ENCODE data around the gene TSPAN12.
"Not testable (repeated sequence)": the region's sequence is repeated elsewhere in the genome, so short reads cannot be mapped to it uniquely, and the experiment has no call there.

Gene TSPAN12

DNA sequence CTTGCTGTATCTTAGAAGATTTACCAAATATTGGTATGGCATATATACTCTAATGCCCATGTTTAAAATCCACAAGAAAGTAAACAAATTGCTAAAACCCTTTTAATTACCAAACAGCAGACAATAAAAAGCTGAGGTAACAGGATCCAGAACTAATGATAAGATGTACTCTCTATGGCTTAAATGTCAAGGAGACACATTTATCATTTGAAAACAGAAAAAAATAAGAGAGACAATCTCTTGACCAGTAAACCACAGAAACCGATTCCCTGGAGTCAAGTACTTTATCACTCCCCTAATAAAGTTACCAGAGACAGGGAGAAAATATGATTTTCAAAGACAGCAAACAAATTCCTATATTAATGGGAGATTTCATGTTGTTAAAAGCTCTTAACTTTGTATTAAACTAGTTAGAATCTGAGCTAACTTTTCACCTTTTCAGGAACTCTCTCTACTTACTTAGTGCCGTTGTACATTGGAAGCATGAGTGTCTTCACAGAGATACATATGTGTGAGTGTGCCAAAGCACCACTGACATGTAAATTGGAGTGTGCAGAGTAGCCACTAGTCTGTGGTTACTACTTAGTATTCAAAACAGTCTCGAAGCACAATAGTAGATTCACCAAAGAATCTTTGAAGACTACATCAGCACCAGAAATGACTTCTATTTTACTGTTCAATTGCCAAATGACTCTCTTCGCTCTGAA lies 44.2 kb downstream of the TSPAN12 start:
- intact Hi-C loops (cut with DNase I), result no loop called here
- DNase-seq, result no peak

DNA sequence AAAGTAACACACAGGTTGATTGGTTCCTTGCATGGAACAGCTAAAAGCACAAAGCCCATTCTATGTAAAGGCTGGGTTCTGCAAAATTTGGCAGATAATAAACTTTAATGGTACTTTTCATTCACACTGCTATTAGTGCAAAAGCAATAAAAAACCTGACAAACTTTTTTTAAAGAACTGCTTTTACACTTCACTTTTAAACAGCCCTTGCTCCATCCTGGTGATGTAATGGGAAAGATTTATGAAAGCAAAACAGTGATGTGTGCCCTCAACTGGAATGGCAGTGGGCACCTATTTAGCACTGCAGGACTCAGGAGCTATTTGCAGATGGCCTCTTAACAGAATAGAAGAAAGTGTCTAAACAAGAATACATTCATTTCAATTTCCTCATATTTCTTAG lies 44.9 kb downstream of the TSPAN12 start:
- intact Hi-C loops (cut with DNase I), result no loop called here
- DNase-seq, result no peak

DNA sequence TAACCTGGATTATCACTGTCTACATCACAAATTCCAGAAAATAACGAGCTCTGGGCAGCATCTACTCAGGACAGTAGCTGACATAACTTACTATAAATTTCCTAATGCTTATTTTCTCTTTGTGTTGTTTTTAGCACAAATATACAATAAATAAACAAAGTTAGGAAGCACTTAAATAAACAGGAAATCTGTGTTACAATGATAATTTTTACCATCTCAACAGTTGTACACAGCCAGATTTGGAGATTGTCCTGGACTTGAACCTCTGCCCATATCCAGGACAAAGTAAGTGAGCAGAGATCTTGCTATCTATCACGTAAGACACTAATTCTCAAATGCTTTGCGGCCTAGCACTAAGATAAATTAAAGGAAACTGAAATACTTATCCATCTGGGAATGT lies 48.7 kb downstream of the TSPAN12 start:
- intact Hi-C loops (cut with DNase I), result loop anchor here (10.0 kb wide), 1 partner anchor 276 kb away; no protein-coding TSS in a partner anchor
- no peak for DNase-seq

DNA sequence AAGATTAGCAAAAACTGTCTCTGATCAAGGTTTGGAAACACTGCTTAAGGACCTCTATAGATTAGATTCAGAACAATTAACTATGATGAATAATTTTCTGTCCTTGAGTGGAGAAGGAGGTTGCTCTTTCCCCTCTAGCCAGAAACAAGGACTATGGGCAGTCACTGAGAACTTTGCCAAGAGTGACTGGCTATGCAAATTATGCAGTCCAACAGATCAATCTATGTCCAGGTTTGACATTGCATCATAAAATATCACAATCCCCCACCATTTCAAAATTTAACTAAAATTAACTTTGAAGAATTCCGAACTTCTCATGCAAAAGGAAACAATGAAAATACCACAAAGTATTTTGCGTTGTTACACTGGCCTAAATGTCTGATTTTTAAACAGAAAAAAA lies 50.6 kb downstream of the TSPAN12 start:
- intact Hi-C loops (cut with DNase I), result loop anchor here (10.0 kb wide), 1 partner anchor 277 kb away; no protein-coding TSS in a partner anchor
- no peak for DNase-seq

DNA sequence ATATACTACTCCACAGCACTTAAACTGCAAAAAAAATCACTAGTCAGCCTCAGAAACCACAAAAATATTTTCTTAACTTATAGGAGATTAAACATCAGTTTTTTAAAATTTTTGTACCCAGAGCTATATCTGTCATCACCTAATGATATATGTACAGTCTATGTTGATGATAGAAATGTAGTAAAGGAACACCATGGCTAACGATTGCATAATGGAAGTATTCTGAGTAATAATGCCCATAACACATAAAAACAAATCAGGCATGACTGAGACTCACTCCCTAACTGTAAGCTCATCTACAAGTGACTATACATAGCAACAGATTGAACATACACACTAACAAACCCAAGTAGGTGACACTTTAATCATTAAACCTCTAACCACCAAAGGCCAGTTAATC lies 51.3 kb downstream of the TSPAN12 start:
- DNase-seq, result no peak
- intact Hi-C loops (cut with DNase I), result loop anchor here (10.0 kb wide), 1 partner anchor 278 kb away; no protein-coding TSS in a partner anchor

DNA sequence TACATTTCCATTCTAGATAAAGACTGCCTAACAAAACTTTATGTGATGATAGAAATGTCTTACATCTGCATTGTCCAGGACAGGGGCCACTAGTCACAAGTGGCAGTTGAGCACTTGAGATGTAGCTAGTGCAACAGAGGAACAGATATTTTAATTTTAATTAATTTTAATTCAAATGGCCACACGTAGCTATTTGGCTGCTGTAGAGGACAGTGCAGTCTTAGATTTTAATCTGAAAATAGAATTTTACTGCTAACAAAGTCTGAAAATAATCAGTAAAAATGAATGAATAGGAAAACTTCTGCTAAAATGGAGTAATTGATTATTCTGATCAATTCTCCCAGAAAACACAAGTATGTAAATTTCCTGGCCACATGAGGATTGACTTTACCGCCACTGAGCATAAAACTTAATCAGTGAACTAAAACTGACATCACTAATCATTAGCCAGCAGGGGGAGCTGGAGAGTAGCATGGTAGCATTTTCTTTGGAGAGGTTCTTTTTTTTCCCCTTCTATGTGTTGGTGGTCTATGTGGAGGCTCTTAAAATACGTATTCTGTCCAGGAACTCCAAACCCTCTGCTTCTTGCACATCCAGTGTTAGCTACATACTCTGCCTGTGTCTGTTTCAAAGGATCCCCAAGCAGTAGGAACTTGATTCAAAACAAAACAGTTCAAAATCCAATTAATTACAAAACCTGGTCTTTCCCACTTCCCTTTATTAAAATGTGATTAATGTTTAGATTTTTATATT lies 52.1 kb downstream of the TSPAN12 start:
- intact Hi-C loops (cut with DNase I), result loop anchor here (10.0 kb wide), 1 partner anchor 279 kb away; no protein-coding TSS in a partner anchor
- peak in 36 of 42 donors; percentile 7 to 85 (median 54) for DNase-seq

DNA sequence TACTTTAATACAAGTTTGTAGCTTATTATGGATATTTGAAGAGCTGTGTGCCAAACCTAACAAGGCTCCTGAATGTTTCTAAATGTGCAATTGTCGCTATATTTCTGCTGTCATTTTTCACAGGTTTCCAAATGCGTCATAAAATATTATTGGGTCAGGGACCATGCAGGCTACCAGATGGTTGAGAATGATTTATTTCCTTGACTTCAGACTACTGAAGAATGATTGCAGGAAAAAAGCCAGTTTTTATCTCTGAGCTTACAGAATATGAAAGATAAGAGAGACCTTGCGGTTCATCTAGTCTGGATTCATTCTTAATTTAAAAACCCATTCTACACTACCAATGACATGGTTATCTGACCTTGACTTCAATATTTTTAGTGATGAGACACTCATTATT lies 55.2 kb downstream of the TSPAN12 start:
- DNase-seq, result no peak
- intact Hi-C loops (cut with DNase I), result loop anchor here (10.0 kb wide), 1 partner anchor 282 kb away; no protein-coding TSS in a partner anchor

DNA sequence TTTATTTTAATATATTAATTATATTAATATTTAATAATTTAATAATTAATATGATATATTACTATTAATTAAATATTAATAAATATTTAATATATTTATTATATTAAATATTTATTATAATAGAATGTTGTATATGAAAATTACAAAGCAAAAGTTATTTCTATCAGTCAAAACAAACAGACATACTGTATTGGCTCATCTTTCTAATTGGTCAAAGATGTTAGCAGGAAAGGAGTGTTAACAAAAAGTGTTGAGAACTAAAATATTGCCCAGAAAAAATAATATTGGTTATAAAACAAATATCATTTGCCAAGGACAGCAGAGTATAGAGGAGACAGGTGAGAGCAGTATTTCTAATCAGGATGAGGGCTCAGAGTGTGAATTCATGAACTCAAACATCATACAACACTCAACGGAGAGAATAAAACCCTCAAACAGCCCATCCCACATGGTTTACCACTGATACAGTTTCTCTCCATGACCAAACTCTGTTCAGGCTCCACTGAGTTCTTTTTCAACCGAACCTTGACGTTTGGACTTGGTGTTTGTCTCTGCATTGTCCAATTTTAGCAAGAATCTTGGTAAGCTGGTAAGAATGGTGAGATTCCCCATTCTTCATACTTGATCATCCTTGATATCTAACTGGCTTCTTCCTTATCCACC lies 58.0 kb downstream of the TSPAN12 start:
- intact Hi-C loops (cut with DNase I), result loop anchor here (10.0 kb wide), 1 partner anchor 285 kb away; no protein-coding TSS in a partner anchor
- no peak for DNase-seq

DNA sequence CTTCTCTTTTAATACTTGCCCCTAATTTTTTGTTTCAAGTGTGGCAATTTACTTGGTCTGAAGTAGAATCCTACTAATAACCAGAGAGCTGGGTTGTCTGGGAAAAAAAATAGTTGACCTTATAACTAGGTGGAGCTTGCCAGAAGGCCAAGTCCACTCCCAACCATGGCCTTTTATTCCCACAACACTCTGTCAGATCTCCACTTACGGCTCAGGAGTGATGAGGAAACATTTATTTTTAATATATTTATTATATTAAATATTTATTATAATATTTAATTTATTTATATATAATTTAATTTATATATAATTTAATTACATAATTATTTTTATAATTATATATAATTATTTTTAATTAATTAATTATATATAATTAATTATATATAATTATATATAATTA lies 58.8 kb downstream of the TSPAN12 start:
- intact Hi-C loops (cut with DNase I), result no loop called here
- DNase-seq, result no peak

DNA sequence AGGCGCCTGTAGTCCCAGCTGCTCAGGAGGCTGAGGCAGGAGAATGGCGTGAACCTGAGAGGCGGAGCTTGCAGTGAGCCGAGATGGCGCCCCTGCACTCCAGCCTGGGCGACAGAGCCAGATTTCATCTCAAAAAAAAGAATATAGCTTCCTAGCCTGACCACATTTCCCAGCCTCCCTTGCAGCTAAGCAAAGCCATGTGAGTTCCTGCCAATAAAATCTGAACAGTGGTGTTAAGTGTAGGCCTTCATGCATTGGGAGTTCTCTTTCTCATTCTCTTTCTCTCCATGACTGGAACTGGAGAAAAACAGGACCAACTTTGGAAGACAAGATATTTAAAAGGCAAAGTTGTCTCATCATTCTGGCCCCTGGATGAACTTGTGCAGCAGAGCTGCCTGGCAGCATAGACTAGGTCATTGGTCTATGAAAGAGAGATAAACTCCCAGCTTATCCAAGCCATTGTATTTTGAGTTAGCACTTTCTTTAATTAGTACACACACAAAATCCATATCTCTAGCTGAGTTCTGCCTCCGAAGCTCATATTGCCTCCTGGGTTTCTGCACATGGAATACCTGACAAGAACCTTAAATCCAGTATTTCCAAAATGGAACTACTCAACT lies 60.8 kb downstream of the TSPAN12 start:
- intact Hi-C loops (cut with DNase I), result no loop called here
- DNase-seq, result no peak

DNA sequence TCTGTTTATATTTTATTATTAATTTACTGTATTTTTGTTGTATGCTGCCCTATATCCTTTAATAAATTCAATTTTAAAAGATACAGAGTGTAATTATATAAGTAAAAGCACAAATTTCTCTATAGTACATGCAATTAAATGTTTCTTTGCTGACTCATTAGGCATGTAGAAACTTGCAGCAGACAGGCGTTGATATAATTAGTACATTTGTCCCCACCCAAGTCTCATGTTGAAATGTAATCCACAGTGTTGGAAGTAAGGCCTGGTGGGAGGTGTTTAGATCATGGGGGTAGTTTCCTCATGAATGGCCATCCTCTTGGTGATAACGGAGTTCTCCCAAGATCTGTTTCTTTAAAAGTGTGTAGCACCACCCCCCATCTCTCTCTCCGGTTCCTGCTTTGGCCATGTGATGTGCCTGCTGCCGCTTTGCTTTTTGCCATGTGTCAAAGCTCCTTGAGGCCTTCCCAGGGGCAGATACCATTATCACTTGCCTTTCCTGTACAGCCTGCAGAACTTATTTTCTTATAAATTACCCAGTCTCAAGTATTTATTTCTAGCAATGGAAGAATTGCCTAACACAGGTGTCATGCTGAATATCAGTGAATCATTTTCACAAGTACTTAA lies 63.7 kb downstream of the TSPAN12 start:
- DNase-seq, result no peak
- intact Hi-C loops (cut with DNase I), result no loop called here

DNA sequence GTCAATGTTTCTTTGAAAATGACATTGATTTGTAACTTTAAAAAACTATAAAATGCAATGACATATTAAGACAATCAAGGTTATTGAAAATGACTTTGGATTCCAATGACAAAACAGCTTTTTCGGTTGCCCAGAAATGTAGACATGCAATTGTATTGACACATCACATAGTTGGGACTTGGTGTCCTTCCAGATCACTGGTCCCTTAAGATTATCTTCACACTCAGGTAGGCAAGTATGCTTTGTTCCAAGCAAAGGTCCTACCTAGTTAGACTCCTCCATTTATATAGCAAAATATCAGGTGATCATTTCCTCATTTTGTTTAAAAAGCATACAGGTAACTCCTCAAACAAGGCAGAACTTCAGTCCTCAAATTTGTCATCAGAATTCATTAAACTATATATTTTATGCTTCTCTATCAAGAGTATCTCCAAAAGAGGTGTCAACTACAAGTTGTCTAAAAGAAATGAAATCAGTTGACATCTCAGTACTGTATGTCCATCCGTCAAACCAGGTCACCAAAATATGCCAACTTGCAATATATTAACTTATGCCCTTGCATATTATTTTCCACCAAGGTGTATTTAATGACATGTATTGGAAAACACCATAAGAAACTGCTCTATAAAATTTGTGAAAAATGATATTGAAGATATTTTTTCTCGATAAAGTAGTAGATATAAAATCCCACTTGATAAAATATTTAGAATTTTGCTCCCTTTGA lies 64.6 kb downstream of the TSPAN12 start:
- no peak for DNase-seq
- intact Hi-C loops (cut with DNase I), result no loop called here

DNA sequence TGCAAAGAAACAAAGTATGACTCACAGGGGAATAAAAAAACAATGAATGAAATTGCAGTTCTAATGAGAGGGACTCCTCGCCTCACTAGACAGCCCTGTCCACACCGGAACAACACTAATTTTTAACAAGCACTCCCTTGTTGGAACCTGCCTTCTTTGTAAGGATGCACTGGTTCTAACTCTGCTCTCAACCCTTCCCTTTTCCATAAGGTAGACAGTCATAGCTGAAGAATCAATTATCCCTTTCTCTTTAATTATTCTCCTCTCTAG lies 65.1 kb downstream of the TSPAN12 start:
- intact Hi-C loops (cut with DNase I), result no loop called here

DNA sequence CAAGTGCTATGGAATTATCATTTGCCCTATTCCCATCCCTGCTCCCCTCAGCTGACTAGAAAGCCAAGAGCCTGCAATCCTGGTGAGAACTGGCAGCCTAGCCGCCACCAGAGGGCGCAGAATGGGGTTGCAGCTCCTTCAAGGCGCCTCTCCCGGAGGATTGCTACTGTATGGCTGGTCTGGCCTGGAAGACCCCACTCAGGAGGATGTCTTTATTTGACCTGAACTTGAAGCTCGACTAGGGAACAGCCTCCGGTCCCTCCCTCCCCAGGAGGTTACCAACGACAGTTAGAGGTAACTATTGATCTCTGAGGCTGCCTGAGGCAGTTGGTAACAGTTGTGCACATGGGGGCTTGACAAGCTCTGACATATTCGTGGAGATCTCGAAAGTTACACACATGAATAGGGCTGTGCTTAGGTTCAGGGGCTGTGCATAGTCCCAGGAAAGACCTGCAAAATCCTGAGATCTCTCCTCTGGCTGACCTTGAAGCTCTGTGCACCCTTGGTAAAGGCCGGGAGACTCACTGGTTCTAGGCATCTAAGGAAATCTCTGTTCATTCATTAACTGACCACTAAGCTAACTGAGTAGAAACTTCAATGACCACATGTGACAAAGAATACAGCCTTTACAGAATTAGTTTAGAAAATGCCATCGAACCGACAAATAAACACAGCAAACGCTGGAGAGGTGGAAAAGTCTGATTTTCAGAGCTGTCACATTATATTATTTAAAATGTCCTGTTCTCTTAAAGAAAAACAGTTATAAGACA lies 65.7 kb downstream of the TSPAN12 start:
- intact Hi-C loops (cut with DNase I), result no loop called here
- peak; percentile 32 to 89 (median 74) for DNase-seq

More for the DNA sequence above, 65.1 kb downstream of the TSPAN12 start:
- no peak for DNase-seq

DNA sequence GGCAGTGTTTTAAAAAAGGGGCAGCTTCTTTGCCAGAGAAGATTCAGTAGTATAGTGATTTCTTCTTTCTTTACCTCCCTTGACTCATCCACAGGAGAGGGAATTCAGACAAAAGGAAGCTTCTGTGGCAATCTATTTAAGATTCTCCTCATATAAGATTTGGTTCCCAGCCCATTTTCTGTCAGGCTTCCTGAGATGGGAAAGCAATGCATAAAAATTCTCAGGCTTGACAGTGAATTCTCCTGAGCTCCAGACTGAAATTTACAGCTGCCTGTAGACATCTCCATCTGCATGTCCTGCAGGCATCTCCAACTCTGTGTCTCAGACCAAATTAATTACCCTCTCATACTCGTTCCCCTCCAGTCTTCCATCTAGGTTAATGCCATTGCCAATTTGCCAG lies 72.8 kb downstream of the TSPAN12 start:
- peak in 6 of 42 donors; percentile 14 to 54 (median 21) for DNase-seq
- intact Hi-C loops (cut with DNase I), result no loop called here

DNA sequence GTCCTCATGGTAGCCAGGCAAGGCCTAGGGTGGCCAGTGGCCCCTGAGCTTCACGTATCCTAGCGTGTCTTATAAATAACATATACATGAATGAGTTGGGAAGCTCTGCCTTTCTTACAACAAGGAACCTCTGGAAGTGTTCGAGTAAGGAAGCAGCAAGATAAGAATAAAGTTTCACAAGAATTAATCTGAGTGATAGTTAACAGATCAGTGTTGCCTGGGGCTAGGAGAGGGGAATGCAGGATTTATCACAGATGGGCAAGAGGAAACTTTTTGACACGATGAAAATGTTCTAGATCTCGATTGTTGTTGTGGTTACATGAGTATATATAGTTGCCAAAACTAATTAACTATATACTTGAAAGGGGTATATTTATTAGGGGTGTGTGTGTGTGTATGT lies 74.2 kb downstream of the TSPAN12 start:
- intact Hi-C loops (cut with DNase I), result no loop called here

DNA sequence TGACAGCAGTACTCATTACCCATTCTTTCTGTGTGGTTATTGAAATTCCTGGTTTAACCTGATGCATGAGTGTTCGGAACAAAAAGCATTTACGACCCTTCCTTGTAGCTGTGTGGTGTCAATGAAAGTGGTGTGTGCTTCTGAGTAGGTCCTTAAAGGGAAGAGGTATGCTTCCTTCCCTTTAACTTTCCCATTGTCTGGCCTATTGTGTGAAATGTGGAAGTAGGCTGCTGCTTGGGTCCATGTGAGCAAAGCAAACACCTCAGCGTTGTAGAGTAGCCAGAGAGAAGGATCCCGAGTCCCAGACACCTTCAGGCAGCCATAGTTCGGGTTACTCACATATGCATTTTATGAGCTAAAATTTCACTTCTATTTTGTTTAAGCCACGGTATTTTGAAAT lies 74.7 kb downstream of the TSPAN12 start:
- intact Hi-C loops (cut with DNase I), result no loop called here
- no peak for DNase-seq

More for the DNA sequence above, 74.2 kb downstream of the TSPAN12 start:
- DNase-seq, result no peak

DNA sequence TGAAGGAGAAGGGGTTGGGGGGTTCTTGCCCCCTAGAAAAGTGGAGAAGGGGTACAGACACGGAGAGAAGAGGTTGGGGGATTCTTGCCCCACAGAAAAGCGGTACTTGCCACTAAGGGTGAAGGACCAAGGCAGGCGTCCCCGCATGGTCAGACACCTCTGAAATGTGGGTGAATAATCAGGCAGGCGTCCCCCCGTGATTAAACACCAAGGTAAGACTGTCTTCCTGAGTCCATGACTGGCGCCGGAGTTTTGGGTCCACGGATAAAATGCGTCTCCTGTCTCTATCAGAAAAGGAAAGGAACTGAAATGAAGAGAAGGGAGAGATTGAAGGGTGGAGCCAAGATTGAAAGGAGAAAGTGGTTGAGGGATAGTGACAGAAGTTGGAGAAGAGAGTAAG lies 76.0 kb downstream of the TSPAN12 start:
- DNase-seq; intact Hi-C loops (cut with DNase I): not testable (repeated sequence)

Data from head of caudate nucleus (tissue), 42 donors.